Right renal pelvis (tissue), 4 donors: ENCODE results near the gene HGF. TPM values are rescaled to one million over a fixed set of nuclear protein-coding genes. Genes with fewer than 3 reads are reported as not detected.
A peak's percentile ranks its signal among the peaks of the same experiment; 100 is the strongest.
"Not testable (repeated sequence)": the region's sequence is repeated elsewhere in the genome, so short reads cannot be mapped to it uniquely, and the experiment has no call there.

ENCODE experiments used
- DNase-seq, 4 donors: peaks; one replicate each; pipeline ENCODE4 v3.0.0-alpha.2; 2013; ENCODE audit warnings: low read depth in 4 of 4, low spot score in 3 of 4, missing footprints in 1 of 4
- polyA plus RNA-seq, 4 donors: library from polyadenylated mRNA; unstranded; fragments of 120-200 nt; gene quantifications; one replicate each; pipeline ENCODE4 v1.2.1, GENCODE V29; 2013; ENCODE audit not compliant: insufficient read length in 4 of 4

Gene HGF
- polyA plus RNA-seq: 1 to 10 TPM; 2.0 to 3.9 (median 2.3) TPM

DNA sequence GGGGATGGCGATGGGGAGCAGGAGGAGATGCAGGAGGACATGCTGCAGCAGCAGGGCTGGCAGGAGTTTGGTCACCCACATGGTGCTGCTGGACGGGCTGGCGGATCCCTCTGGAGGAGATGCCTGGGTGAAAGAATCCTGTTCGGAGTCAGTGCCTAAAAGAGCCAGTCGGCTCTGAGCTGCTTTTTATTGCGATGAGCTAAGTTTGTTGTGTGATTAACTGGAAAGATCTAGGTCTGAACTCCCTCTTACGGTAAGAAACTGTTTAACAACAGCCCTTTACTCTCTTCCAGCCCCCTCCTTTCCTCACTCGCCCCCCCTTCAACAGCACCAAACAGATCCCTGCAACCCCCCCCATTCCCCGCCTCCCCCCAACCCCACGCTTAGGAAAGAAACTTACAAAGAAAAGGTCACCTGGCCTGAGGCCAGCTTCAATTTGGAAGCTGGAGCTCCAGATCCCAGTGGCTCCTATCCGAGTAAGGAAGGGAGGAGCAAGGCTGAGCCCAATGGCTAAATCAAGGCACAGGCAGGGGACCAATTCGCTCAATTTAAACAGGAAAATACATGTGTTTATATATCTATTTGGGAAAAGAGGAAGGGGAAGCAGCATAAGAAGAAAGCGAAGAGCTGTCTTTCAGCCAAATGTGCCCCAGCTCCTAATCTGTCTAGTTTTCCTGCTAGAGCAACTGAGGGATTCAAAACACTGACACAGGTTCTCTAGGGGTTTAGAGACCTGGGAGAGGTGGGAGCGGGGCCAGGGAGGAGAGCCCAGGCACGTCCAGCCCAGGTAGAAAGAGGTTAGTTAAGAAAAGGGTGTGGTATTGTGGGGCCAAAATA lies at the start of gene HGF:
Gene HGF (minus strand): TSS at position 157 of the 837 bp plus-strand sequence. CDS start 76 bp downstream, at position 81.
- peak in 3 of 4 donors; percentile 15 to 20 (median 19) for DNase-seq

DNA sequence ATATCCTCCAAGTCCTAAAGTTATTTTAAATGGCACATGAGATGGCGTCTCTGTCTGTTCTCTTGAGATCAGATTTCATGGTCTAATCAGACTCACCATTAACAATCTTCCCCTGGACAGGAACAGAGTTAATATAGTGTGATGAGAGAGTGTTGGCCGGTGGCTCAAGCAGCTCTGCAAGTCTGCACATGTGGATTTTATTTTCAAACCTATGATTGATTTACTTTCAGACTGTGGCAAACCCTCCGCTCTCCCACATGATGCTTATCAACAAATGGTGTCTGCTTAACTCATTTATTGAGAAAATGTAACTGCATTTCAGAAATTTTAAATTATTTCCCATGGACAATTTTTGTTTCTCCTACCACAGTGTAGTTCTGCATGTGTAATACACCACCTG lies 46.5 kb upstream of the HGF start:
- DNase-seq: no peak

DNA sequence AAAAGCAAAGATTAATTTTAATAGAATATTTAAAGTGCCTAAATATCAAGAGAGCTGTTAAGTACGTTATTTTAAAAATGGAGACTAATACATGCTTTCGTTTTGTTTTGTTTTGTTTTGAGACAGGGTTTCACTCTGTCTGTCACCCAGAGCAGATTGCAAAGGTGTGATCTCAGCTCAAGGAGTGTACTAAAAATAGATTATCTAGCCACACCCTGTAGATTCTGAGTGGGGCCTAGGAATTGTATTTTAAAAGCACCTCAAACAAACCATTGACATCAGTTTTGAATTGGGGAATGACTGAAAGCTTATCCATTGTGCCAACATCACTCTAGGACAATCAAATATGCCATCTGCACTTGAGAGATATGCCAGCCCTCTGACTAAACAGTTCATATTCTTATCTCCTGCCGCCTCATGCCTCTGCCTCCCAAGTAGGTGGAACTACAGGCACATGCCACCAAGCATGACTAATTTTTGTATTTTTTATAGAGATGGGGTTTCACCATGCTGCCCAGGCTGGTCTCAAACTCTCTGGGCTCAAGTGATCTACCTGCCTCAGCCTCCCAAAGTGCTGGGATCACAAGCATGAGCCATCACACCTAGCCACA lies 43.1 kb upstream of the HGF start:
- not testable (repeated sequence) for DNase-seq

GRCh38 chr7:81811956-81812865 lies 42.4 kb upstream of the HGF start:
- no peak for DNase-seq

- DNase-seq: no peak
These were observed 40.8 kb upstream of the HGF start for GRCh38 chr7:81810476-81811155.

GRCh38 chr7:81808310-81808709 lies 38.5 kb upstream of the HGF start:
- DNase-seq: not testable (repeated sequence)

- no peak for DNase-seq
These were observed 33.4 kb upstream of the HGF start for GRCh38 chr7:81803267-81803666.

- no peak for DNase-seq
These were observed 32.4 kb upstream of the HGF start for GRCh38 chr7:81802251-81802650.

- no peak for DNase-seq
These were observed 31.7 kb upstream of the HGF start for GRCh38 chr7:81801532-81801931.

GRCh38 chr7:81791568-81792518 lies 22.0 kb upstream of the HGF start:
- DNase-seq: no peak

DNA sequence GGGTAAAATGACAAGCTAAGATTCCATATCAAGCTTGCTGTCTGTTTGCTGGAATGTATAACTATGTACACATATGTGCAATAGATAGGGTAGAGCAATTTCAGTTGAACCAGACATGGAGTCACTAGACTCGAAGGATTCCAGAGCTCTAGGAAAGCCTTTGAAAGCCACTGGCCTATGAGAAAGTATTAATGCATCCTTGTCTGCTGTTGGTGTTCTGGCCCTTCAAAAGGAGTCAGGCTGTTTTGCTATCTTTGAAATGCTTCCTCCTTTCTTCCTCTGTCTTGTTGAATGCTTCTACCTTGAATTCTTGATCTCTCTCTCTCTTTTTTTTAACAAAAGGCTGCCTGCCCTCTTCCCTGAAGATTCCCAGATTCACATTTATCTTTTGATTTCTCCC lies 20.8 kb upstream of the HGF start:
- no peak for DNase-seq

DNA sequence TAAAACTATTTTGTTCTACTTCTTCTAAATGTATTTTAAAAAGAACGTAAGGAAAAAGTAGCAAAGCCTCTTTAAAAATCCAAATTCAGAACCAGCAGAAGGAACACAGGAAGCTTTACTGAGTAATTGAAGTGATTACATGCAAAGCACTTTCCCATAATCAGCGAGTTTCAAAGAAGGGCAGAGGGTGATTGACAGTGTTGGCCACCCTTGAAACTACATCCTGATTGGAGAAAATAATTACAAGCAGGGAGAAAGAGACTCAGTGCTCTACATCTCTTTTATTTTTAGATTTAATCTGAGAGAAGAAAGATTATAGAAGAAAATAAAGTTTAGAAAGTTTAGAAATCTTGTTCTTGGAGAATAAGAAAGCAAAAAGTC lies 20.3 kb upstream of the HGF start:
- DNase-seq: no peak

GRCh38 chr7:81789406-81790119 lies 19.7 kb upstream of the HGF start:
- no peak for DNase-seq

DNA sequence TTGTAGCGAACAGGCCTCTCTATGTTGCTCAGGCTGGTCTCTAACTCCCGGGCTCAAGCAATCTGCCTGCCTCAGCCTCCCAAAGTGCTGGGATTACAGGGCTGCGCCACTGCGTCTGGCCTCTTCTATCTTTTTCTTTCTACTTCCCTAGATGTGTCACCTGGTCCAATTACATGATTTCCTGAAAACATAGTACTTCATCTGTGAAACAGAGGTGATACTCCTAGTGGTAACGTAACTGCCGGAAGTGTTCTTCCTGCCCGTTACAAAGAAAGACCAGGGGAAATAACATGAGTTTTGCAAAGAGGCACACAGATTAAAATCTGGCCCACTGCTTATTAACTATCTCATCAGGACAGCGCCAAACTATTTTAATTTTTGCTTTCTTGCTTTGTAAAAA lies 18.4 kb upstream of the HGF start:
- DNase-seq: no peak

- DNase-seq: no peak
These were observed 14.0 kb upstream of the HGF start for GRCh38 chr7:81783818-81784217.

- no peak for DNase-seq
These were observed 11.3 kb upstream of the HGF start for GRCh38 chr7:81780914-81781693.

DNA sequence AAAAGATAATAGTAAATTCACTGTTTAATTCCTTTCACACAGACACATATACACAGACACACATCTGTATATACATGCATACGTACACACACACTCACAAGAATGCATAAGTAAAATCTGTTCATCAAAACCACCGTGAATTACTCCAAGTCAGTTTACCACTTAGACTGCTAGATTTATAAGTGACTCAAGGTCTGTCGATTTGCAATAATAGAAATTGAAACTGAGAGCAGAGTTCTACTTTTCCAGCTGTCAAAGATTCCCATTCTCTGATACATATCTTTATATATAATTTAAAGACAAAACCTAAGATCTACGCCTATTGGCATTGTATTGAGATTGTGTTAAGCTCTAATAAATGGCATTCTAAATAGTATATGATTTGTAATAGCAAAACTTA lies 9.9 kb upstream of the HGF start:
- DNase-seq: no peak

DNA sequence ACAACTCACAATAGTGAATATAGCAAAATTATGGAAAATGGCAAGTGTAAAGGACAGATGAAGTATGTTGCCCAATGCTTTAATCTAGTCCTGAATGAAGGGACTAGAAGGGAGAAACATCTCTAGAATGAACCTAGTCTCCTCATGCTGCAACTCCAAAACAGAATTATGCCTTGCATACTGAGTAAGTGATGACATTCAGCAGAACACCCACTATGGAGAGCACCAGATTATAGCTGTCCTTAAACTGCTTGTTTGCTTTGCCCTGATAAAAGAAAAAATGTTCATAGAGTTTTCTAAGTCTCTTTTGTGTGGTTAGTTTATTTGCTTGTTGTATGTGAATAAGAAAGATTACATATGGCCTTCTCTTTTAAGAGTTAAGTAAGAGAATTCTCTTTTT lies 7.8 kb upstream of the HGF start:
- DNase-seq: no peak
